Epithelial cell of esophagus (primary cell): ENCODE measurements around the gene SHB.
"Not testable (repeated sequence)": the region's sequence is repeated elsewhere in the genome, so short reads cannot be mapped to it uniquely, and the experiment has no call there.

Source experiments
- DNase-seq: peaks from one replicate; pipeline ENCODE4 v3.0.0; 2010; ENCODE audit warnings: low read depth
- H3K4me3 ChIP-seq: 2 replicates; pipeline ENCODE4 v1.5.1; 2011; ENCODE audit warnings: mild to moderate bottlenecking, low read length, control low read depth
- TF ChIP-seq, protein P1 (sequence below): IDR thresholded peaks from 2 replicates; pipeline ENCODE4 v1.5.1; 2011; ENCODE audit warnings: low read depth, mild to moderate bottlenecking, low read length, control low read depth, inconsistent platforms; ENCODE audit not compliant: insufficient read depth; ENCODE audit errors: missing control alignments

SHB gene

GRCh38 chr9:38048316-38048969, 20.6 kb downstream of the SHB start:
- no peak for DNase-seq
- H3K4me3 ChIP-seq: no peak overlapping the region
- TF ChIP-seq, protein P1, sequence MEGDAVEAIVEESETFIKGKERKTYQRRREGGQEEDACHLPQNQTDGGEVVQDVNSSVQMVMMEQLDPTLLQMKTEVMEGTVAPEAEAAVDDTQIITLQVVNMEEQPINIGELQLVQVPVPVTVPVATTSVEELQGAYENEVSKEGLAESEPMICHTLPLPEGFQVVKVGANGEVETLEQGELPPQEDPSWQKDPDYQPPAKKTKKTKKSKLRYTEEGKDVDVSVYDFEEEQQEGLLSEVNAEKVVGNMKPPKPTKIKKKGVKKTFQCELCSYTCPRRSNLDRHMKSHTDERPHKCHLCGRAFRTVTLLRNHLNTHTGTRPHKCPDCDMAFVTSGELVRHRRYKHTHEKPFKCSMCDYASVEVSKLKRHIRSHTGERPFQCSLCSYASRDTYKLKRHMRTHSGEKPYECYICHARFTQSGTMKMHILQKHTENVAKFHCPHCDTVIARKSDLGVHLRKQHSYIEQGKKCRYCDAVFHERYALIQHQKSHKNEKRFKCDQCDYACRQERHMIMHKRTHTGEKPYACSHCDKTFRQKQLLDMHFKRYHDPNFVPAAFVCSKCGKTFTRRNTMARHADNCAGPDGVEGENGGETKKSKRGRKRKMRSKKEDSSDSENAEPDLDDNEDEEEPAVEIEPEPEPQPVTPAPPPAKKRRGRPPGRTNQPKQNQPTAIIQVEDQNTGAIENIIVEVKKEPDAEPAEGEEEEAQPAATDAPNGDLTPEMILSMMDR: no peak

- DNase-seq: peak; percentile 85
- TF ChIP-seq, protein P1: no peak
- no peak overlapping the region for H3K4me3 ChIP-seq
These were observed 21.5 kb downstream of the SHB start for GRCh38 chr9:38047301-38048251.

DNA sequence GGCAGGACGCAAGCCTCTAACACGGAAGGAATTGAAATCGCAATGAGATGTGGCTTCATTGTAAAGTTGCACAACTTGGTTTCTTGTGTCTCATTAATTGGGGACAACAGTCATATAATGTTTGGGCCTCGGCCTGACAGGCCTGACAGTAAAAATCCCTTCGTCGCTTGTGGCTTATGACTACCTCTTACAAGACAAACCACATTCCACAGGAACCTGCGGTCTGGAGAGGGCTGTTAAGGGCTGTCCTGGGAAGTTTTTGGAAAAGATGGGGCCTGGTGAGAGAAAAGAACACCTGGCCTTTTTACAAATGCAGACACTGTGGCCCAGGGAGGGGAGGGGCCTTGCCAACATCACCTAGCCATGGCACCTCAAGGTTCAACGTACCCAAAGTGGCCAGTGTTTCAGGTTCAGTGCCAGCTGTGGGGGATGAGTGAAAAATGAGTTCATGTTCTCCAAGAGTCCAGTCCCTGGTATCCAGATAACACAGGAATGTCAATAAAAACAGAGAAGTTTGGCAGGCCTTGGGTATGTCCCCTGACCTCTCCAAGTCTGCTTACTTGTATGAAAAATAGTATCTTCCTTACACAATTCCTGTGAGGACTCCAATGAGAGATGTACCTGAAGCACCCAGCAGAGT, 22.2 kb downstream of the SHB start:
- H3K4me3 ChIP-seq: no peak overlapping the region
- DNase-seq: peak; percentile 87
- TF ChIP-seq, protein P1: no peak

- not testable (repeated sequence) for H3K4me3 ChIP-seq
These were observed 23.1 kb downstream of the SHB start for GRCh38 chr9:38045939-38046338.

DNA sequence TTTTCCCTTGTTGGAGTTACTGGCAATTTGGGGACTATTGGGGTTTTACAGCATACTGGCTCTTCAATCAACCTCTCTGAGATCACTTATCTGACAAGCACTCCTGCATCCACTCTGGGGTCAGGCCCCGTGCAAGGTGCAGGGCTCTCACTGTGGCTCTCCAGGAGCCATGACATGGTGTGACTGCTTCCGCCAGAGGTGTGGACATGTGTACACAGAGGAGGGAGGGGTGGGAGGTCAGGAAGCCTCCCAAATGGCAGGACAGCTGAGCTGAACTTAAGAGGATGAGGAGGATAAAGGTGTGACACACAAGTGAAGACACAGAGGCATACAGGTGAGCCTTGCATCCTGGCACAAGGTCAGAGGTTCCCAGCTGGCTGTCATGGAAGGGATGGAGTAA, 24.3 kb downstream of the SHB start:
- TF ChIP-seq, protein P1: no peak
- no peak overlapping the region for H3K4me3 ChIP-seq

More at GRCh38 chr9:38045939-38046338, 23.1 kb downstream of the SHB start:
- DNase-seq: not testable (repeated sequence)

DNA sequence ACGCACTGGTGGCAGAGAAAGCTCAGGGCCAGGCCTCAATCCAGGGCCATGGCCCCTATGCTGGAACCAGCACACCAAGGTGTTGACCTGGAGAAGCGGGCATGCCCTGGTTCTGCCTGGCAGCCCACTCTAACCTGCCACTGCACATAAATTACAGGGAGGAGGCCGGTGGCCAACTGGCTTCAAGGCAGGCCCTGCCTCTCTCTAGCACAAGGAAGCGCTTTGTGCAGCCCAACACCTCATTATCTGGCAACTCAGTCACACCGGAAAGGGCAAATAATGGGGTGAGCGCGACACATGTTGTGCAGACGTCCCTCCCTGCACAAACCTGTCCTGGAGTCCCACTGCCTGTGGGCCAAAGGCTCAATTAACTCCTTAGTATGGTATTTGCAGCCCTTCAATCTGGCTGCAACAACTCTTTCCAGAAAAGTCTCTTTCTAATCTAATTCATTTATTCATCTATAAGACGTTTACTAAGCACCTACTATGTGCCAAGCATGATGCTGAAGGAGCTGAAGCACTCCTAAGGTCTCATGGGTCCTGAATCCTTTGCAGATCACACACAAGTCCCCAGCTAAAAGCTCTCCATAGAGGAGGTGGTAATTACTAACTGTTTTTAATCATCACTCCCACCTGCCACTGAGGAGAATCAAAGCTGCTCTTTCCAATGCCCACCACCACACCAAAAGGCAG, 24.9 kb downstream of the SHB start:
- no peak overlapping the region for H3K4me3 ChIP-seq
- DNase-seq: peak; percentile 46
- TF ChIP-seq, protein P1: no peak

More for the DNA sequence above, 24.3 kb downstream of the SHB start:
- DNase-seq: no peak
